Endothelial cell of hepatic sinusoid (primary cell): ENCODE data around the gene RGS6.

Experiments used
- in situ Hi-C: cut with HindIII; loops from 2 replicates; pipeline ENCODE4 v1.10.0; 2017; ENCODE audit warnings: low sequenced_read_pairs

The RGS6 gene

DNA sequence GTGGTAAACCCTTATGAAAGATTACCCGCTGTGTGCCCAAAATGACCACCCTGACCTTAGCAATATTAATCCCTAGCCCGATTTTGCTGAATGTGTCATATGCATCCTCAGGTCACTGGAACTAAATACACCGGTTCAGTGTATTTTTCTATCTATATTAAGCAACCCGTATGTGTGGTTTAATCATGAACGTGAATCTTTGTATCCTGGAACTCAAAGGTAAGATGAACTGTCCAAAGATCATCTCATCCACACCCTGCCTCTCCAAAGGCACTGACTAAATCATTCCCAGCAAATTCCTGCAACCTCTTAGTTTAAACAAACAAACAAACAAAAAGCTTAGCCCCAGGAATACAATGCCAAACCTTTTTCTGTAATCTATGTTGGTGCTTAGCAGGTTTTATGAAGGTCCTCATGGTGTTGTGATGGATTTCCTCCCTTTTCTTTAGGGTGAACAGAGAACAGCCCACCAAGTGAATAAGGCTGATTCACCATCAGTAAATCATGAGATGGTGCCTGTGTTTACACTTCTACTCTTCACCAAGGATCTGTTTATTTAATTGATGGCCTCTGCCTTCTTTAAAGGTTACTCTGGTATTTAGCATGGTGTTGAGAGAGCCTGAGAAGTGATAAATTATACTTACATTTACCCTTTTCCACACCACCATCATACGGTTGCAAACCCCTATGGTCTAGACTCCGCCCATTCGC lies 663.1 kb downstream of the RGS6 start:
- in situ Hi-C loops = no loop called here

DNA sequence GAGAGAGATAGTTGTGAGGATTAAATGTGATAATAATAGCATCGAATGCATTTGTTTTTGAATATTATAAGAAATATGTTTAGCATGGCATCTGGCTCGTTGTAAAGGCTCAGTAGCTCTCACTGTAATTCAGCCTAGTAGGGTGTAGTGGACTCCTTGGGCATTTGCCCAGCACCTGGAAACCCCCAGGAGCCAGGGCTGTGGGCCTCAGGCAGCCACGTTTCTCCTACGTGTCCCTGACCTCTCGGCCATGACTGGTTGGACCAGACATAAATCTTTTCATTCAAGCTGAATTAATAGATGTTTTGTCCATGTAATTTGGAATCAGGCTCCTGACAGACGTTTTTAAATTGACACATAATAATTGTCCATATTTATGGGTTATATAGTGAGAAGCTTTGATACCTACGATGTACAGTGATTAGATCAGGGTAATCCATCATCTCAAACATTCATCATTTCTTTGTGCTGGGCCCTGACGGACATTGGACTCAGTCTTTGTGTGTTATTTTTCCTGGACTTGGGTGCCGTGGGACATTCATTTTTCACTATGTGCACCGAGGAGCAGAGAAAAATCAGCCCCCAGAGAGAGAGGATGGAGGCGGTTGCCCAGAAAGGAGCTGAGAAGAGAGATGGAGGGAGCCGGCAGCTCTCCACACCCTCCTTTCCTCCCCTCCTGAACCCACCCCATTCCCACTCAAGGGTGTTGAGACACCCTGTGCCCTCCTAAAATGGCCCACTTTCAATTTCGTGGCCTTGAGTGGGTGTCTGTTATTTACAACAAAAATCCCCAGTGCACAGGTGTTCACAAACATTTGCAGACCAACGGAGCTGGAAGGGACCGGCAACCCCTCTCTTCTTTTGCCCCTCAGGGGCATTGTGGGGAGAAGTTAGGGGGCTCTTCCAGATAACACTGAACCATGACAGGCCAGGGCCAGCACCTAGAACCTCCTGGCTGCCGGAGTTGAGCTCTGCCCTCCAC lies 665.3 kb downstream of the RGS6 start:
- in situ Hi-C loops = no loop called here

DNA sequence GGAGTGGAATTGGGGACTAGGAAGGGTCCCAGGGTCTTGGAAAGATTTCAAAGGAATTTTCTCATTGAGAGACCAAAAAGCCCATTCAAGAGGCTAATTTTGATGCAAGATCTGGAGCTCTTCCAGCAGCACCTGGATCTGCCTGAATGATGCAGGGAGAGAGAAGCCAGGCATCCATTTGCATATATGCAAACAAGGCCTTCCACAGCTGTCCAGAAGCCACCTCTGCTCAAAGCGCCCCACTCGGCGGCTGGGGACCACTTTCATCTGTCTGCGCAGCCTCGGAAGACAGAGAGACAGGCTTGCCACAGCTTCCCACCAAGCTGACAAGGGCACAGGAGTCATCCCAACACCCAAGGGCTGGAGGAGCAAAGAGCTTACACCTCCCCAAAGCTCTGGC lies 666.1 kb downstream of the RGS6 start:
- in situ Hi-C loops = no loop called here

DNA sequence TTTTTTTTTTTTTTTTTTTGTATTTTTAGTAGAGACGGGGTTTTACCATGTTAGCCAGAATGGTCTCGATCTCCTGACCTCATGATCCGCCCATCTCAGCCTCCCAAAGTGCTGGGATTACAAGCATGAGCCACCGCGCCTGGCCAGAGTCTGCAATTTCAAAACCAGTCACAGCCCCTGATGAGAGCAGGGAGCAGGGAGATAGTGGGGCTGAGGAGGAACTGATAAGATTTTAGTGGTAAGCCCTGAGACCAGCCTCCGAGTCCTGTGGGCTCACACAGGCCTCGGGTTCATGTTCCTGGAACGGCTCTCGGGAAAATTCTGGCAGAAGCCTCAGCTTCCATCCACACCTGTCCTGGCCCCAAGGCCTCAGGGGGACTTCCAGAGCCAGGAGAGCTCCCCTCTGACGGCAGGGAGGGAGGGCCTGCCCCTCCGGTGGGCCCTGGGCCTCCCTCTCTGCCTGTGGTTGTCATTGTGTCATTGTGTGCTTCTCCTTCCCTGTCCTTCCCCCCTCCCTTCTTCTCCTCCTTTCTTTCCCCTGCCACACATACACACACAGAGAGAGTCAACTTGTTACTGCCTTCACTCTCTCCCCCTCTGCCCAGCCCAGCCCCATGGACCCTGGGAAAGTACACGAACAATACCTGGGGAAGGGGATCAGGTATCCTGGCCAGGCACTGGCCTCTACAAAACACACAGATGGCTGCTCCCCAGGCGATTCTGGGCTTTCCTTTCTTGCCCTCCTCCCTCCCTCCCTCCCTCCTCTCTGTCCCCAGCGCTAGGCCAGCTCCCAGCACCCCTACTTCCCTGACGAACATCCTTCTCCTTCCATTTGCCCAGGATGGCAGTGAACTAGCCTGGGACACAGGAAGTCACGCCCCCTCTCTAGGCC lies 667.6 kb downstream of the RGS6 start:
- in situ Hi-C loops = no loop called here

DNA sequence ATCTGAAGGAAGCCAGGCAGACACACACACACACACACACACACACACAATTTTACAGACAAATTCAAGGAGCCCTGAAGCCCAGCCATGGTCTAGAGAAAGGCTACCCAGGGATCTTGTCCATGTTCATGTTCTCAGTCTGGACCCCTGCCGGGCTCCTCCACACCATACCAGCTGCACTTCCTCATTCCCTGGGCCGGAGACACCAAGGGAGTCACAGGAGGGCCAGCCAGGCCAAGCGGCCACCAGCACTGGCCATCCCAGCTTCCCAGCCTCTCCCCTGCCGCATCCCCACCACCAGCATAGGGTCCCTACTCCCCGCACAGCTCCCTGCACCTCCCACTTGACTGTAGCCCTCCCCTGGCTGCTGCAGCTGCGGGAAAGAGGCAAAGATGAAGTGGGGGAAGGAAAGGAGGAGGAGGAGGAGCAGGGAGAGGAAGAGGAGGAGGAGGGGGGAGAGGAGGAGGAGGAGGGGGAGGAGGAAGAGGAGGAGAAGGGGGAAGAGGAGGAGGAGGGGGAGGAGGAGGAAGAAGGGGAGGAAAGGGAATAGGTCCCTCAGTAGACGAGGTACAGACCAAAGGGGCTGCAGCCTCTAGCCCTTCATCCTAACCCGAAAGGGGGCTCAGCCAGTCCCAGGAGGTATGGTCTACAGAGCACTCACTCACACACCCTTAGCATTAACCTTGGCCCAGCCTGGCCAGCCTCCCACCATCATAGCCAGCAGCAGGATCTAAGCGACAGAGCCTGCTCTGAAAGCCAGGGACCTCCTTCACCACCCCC lies 668.5 kb downstream of the RGS6 start:
- in situ Hi-C loops = no loop called here

DNA sequence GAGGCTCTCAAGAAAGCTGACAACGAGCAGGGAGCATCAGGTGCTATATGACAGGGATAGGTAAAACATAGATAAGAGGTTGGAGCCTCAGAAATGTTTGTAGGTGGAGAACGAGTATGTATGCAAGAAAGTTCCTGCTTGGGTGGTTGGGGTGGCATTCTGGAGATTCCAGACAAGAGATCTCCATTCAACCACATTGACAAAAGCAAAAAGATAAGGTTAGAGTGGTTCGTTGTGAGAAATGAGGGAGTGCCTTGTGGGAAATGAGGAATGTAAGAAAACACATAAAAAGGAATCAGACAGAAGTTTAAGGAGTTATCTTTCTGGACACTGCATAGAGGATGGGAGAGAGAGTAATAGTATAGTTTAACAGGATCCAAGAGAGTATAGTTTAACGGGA lies 671.4 kb downstream of the RGS6 start:
- in situ Hi-C loops = no loop called here

DNA sequence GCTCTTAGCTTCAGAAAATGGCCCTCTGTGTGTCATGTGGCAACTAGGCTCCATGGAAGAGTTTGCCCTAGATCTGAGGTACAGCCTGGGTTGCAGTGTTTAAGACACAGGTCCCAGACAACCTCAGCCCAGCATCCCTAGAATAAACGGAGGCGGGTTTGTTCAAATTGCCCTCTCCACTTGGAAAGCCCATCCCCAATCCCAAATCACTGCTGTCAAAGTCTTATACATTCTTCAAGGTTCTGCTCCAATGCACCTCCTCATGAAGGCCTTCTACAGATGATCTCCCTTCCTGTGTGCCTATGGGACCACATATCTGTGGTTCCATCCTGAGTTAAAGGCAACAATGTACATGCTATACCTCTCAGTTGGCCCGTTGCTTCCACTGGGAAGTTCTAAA lies 671.9 kb downstream of the RGS6 start:
- in situ Hi-C loops = no loop called here

DNA sequence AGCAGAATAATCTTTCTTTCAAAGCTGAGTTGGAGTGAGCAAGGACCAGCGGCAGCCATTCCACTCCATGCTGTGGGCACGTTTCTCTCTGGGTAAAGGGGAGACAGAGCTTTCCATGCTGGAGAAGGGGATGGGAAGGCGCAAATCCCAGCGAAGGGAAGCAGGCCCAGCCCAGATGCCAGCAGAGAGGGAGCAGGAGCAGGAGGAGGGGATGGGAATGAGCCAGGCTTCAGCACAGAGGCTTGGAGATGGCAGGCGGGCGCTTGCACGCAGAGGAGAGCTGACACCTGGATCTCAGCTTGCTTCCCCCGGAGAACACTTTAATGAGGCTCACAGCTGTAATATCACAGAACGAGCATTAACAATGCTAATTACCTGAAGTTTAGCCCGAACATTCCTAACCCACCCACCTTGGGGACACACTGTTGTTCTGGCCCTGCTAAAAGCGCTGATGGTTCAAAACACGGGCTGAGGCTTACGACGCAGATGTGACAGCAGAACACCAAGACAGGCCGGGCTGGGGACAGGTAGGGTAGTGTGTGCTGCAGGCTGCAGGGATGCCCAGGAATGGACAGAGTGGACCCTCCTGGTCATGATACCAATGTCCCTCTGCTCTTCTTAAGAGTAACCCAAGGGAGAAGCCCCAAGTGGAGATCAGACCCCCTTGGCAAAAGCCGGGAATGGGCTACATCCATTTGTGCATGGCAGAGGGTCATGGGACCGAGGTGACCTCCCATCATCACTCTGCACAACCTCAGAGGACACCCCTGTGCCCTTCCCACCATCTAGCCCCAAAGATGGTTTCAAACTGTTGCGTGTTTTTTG lies 673.1 kb downstream of the RGS6 start:
- in situ Hi-C loops = no loop called here

DNA sequence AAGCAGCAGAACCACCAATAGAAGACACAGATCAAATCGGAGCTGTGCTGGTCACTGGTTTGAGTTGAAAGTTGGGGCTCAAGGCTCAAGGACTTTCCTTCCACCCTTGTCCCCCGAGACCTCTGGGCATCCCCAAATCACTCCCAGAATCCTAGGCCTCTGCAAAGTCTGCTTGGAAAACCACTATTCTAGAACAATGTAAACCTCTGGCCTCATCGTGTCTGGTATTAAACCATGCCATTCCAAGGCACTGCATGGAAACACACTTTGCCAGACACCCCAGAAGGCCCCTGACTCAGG lies 673.6 kb downstream of the RGS6 start:
- in situ Hi-C loops = no loop called here

DNA sequence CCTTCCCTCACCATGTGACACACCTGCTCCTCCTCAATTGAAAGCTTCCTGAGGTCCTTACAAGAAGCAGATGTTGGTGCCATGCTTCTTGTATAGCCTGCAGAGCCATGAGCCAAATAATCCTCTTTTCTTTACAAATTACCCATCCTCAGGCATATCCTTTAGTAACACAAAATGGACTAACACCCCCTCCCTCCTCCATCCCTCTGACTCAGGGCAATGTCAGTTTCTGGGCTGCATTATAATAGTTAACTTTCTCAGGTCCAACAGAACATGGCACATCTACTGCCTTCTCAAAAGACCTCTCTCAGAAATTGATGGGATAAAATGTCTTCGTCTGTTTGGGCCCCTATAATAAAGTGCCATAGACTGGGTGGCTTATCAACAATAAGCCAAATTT lies 674.6 kb downstream of the RGS6 start:
- in situ Hi-C loops = no loop called here

DNA sequence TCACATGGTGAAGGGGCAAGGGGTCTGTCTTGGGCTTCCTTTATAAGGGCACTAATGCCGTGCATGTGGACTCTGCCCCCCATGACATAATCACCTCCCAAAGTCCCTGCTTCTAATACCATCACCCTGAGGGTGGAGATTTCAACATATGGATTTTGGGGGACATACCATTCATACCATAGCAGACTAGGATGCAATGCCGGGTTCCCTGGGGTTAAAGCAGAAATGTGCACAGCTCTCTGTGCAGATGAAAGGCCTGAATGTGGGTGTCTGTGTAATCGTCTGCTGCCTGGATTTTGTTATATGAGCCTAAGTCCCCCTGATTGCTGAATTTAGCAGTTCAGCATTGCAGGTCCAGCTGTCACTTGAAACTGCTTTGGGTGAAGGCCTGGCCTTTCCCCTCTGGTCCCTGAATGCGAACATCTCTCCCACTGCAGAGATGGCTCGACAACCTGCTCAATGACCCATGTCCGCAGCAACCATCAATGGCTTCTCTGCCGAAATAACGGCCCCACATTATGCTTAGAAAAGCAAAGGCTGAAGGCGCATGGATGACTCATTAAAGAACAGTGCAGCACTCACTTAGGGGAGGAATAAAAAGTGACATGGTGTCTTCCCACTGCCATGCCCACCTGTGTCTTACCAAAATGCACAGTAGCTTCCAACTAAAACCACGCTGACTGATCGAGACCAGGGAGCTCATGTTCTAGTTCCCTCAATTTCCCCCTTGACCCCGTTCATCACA lies 675.3 kb downstream of the RGS6 start:
- in situ Hi-C loops = no loop called here

DNA sequence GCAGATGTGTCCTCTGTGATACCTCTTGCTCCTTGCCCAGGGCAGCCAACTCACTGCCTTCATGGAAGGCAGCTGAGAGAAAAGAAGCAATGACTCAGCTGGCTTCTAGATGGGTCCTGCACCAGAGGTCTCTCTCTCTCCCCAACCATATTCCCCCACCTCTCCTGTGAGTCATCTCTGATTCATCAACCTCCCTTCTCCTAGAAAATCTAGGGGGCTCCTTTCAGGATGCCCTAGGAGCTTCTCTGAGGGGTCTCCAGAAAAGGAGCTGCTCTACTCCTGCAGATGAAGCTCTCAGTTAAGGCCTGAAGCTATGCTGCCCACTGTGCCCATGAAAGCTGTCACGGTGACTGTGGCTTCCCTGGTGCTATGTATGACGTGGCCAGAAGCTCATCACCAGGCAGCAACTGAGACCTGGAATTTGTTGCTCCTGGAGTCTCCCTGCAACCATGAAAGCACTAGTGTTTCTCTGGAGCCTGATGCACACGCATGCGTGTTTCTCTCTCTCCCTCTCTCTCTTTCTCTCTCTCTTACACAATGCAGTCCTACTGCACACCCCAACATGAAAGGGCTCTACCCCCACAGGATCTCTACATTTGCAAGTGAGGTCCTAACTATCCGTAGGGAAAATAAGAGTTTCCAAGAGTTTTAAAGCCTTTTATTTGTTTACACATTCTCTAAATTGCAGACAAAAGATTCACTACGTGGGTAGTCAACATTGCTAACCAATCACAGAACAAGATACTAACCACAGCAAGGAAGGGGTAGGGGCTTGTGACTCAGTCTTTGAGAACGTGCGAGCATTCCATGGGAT lies 676.4 kb downstream of the RGS6 start:
- in situ Hi-C loops = no loop called here

DNA sequence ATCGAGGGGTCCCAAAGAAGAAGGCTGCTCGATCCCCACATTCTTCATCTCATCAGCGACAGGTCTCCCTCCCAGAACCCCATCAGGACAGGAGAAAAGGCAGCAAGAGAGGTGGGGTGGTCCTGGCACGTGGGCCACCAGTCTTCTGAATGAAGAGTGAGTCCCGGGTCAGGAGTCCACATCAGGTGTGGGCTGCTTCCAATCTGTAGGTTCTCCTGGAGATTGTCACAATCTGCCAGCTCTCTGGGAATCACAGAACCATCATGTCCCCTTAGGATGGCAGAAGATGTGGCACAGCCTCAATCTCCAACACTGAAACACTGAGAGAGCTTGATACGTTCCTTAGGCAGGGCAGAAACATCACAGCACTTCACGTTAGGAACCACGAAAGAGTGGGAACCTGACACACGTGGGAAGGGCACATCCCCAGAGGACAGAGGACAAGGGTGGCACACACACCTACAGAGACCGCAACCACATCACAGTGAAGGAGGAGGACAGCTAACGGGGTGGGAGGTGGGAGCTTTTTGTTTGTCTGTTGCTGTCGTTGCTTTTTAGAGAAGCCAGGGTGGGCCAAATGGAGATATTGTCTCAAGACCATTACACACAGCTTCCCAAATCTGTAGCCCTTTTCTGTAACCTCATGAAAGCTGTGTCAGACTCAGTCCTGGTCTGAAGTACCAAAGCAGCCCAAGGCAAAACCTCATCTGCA lies 677.1 kb downstream of the RGS6 start:
- in situ Hi-C loops = no loop called here

DNA sequence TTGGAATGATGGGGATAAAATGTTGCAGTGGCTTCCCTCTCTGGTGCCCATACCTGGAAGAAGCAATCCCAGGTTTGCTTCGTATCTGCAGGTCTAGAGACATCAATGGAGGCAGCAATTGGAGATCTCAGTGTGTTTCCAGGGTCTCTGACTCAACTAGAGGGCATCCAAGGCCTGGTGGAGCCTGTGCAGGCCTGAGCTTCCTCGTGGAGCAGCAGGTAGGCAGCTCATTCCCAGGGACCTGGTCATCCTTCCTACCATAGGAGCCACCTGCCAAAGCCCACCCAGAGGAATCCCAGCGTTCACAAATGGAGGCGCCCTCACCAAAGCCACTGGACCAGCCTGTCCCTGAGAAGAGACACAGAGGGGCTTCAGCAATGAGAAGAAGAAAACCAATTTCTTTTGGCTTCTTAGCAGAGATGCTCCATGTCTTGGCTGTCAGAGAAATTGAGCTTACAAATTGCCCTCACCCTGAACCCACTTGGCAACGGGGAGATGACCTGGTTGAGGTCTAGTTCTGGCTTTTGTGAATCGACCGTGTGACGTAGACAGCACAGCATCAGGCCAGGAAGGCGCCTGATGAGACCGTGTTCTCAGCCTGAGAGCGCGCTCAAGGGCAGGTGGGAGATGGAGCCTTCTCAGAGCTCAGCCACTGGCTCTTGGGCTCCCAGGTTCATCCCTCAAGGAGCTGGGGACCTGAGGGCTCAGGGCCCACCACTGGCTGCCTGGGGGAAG lies 678.0 kb downstream of the RGS6 start:
- in situ Hi-C loops = no loop called here

DNA sequence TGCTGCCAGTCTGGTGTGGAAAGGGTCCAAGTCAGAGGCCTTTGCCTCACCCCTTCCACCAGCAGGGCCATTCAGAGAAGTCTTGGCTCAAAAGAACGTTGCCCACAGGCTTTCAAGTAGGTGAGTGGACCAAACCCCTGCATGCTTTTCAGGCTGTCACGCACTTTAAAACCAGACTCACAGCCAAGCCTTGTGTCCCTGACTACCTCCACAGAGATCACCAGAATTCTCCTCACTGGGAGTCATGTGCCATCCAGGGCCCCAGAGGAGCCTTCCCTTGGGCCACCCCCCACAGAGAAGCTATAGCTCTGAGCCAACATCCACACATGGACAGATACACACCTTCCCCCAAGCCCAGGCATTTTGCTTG lies 678.6 kb downstream of the RGS6 start:
- in situ Hi-C loops = no loop called here

DNA sequence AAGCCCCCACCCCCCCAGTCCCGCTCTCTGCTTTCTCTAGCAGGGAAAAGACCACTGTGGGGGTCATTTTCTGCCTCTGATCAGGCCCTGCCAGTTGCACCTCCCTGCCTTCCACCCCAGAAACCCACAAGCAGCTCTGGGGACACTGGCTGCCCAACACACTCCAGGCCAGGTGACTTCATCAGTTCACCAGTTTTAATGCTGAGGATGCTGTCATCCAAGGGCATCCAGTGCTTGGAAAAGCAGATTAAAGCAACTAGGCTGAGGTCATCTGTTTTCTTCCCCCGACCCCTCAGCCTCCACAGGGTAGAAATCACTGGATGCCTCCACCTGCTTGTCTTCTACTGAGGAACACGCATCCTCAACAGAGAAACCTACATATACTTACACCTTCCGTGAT lies 679.3 kb downstream of the RGS6 start:
- in situ Hi-C loops = no loop called here

DNA sequence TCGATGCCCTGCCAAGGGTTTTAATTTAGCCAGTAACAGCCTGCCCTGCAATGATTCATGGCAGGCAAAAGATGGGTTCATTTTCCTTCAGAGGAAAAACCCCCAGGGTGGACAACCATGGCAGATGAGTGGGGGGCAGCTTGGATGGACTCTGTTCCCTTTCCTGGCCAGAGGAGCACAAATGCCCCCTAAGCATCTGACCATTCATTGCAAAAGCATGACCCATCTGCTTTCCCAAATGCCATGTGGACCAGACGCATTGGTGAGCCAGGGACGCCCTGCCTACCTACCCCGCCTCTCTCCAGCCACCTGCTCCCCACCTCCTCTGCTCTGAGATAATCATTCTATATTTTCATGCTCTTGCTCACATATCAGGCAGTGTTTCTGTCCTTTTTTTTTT lies 679.8 kb downstream of the RGS6 start:
- in situ Hi-C loops = no loop called here
